Lower leg skin (tissue), 4 donors: ENCODE measurements around the gene DNMT3A. TPM values are rescaled to one million over a fixed set of nuclear protein-coding genes. Genes with fewer than 3 reads are reported as not detected.

ENCODE experiments used
- DNase-seq, 2 donors: peaks; one replicate each; pipeline ENCODE4 v3.0.0-alpha.2; 2019; ENCODE audit warnings: low spot score in 2 of 2
- H3K4me3 ChIP-seq: fragments of 200-600 bp; sonication (generic); 2 replicates; pipeline ENCODE4 v1.5.1; 2017; ENCODE audit warnings: mild to moderate bottlenecking, low read depth; ENCODE audit not compliant: poor library complexity, severe bottlenecking
- CTCF ChIP-seq, 3 donors: fragments of 450-650 bp; IDR thresholded peaks; one replicate each; pipeline ENCODE4 v1.5.1; 2016; ENCODE audit warnings: antibody characterized with exemption in 3 of 3, mild to moderate bottlenecking in 3 of 3, moderate library complexity in 2 of 3
- POLR2A ChIP-seq, 2 donors: fragments of 450-650 bp; IDR thresholded peaks; one replicate each; pipeline ENCODE4 v1.6.1; 2016 to 2017; ENCODE audit warnings: antibody characterized with exemption in 2 of 2, mild to moderate bottlenecking in 1 of 2, moderate library complexity in 1 of 2
- WGBS, 2 donors: methylation state at CpG; one replicate each; pipeline ENCODE4 v1.1.5; 2018; 5-methylcytosine and 5-hydroxymethylcytosine counted together
- intact Hi-C: fragments of 100-400 bp; cut with DNase I; formaldehyde crosslinking; loops from one replicate; pipeline ENCODE4 v1.15.0; 2023; ENCODE audit warnings: low total_unique reads
- total RNA-seq, 4 donors: library from RNA; depleted of rRNA; stranded (reverse); fragments of >200 nt; gene quantifications; one replicate each; pipeline ENCODE4 v1.1.0, GENCODE V29; 2016

Gene DNMT3A
- total RNA-seq, 4 donors from 2014 or later: 4.3 to 7.4 (median 6.9) TPM

- no peak for TF ChIP-seq POLR2A (IDR thresholded peaks at IDR 0.05)
- TF ChIP-seq CTCF (IDR thresholded peaks at IDR 0.05): no peak
- intact Hi-C loops: no loop called here
- no peak for DNase-seq
- WGBS, 2 donors: 78 to 81% methylated on average over 11 of the region's 11 CpGs
- H3K4me3 ChIP-seq: no peak overlapping the region
These were observed 56.3 kb downstream of the DNMT3A start for GRCh38 chr2:25285265-25286024.

- H3K4me3 ChIP-seq: no peak overlapping the region
- DNase-seq: no peak
- 91 to 95% methylated on average over 5 of the region's 5 CpGs for WGBS, 2 donors
- intact Hi-C loops: no loop called here
- TF ChIP-seq POLR2A (IDR thresholded peaks at IDR 0.05) (no peak), CTCF (IDR thresholded peaks at IDR 0.05) (no peak)
These were observed 57.0 kb downstream of the DNMT3A start for GRCh38 chr2:25284756-25285155.

- 80 to 96% methylated on average over 5 of the region's 5 CpGs for WGBS, 2 donors
- TF ChIP-seq CTCF (IDR thresholded peaks at IDR 0.05) (no peak), POLR2A (IDR thresholded peaks at IDR 0.05) (no peak)
- intact Hi-C loops: no loop called here
- no peak for DNase-seq
- H3K4me3 ChIP-seq: no peak overlapping the region
These were observed 57.8 kb downstream of the DNMT3A start for GRCh38 chr2:25283921-25284320.

- 78 to 81% methylated on average over 8 of the region's 8 CpGs for WGBS, 2 donors
- no peak for DNase-seq
- TF ChIP-seq POLR2A (IDR thresholded peaks at IDR 0.05) (no peak), CTCF (IDR thresholded peaks at IDR 0.05) (no peak)
- intact Hi-C loops: no loop called here
- no peak overlapping the region for H3K4me3 ChIP-seq
These were observed 59.8 kb downstream of the DNMT3A start for GRCh38 chr2:25281941-25282340.

GRCh38 chr2:25281522-25281921 lies 60.2 kb downstream of the DNMT3A start:
- no peak for DNase-seq
- no peak overlapping the region for H3K4me3 ChIP-seq
- WGBS, 2 donors: 49 to 55% methylated on average over 5 of the region's 5 CpGs
- TF ChIP-seq CTCF (IDR thresholded peaks at IDR 0.05): no peak
- no peak for TF ChIP-seq POLR2A (IDR thresholded peaks at IDR 0.05)
- intact Hi-C loops: no loop called here
